ENCODE data around the gene NYNRIN.

DNA sequence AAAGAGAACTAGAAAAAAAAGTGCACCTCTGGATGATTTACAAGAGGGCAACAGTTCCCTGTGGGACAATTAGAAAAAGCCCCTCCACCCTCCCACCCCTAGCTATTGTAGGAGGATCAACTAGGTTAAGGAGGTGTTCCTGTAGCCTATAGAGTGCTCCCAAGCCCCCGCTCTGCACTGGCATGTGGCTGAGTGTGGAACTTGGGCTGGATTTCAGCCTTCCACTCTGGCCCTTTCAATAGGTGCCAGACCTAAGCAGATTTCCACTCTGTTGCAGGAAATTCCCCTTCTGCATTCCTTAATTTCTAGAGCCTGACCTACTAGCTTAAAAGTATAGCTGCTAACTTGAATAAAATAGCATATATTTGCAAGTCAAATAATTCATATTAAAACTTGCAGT, 28.1 kb upstream of the NYNRIN start:
- TF ChIP-seq CTCF (IDR thresholded peaks at IDR 0.05): no peak
- TF ChIP-seq POLR2A (IDR thresholded peaks at IDR 0.05): no peak
